ENCODE data around the gene EIF4G3. TPM values are rescaled to one million over a fixed set of nuclear protein-coding genes. Genes with fewer than 3 reads are reported as not detected.
A peak's percentile ranks its signal among the peaks of the same experiment; 100 is the strongest.

Gene EIF4G3
- total RNA-seq, 2 donors from 2014 or later, result 33.4 to 38.5 TPM

GRCh38 chr1:21152423-21153100 lies 24.1 kb downstream of the EIF4G3 start:
- H3K27ac ChIP-seq, result peak overlapping the region in 1 of 2 donors; percentile 14
- H3K27me3 ChIP-seq, result no peaks in the 10 kb centered on the region
- no peaks in the 10 kb centered on the region for H3K9me3 ChIP-seq
- no peak for DNase-seq (ENCODE audit: low spot score)
- peaks cover 0 to 31% of the 10 kb centered on the region in 2 donors for H3K4me1 ChIP-seq
- TF ChIP-seq CTCF (IDR thresholded peaks at IDR 0.05), result no peak
- H3K36me3 ChIP-seq, result peaks cover 6% of the 10 kb centered on the region
- no peak overlapping the region for H3K4me3 ChIP-seq

GRCh38 chr1:21149855-21150432 lies 26.8 kb downstream of the EIF4G3 start:
- H3K4me3 ChIP-seq, result no peak overlapping the region
- H3K4me1 ChIP-seq, result peaks cover 0 to 31% of the 10 kb centered on the region in 2 donors
- H3K27ac ChIP-seq, result peak overlapping the region; percentile 9 to 68
- no peaks in the 10 kb centered on the region for H3K27me3 ChIP-seq
- peaks cover 6% of the 10 kb centered on the region for H3K36me3 ChIP-seq
- no peaks in the 10 kb centered on the region for H3K9me3 ChIP-seq
- no peak for DNase-seq (ENCODE audit: low spot score)
- TF ChIP-seq CTCF (IDR thresholded peaks at IDR 0.05), result no peak

- Histone ChIP-seq H3K27me3 (no peaks in the 10 kb centered on the region), H3K9me3 (no peaks in the 10 kb centered on the region), H3K4me3 (no peak overlapping the region), H3K4me1 (peaks cover 0 to 31% of the 10 kb centered on the region in 2 donors), H3K36me3 (peaks cover 6% of the 10 kb centered on the region), H3K27ac (peak overlapping the region; percentile 9 to 68)
- no peak for DNase-seq (ENCODE audit: low spot score)
- TF ChIP-seq CTCF (IDR thresholded peaks at IDR 0.05), result no peak
Observed at GRCh38 chr1:21149430-21149854, 27.3 kb downstream of the EIF4G3 start.

GRCh38 chr1:21143752-21144151 lies 32.9 kb downstream of the EIF4G3 start:
- Histone ChIP-seq H3K36me3 (peaks cover 6% of the 10 kb centered on the region), H3K27ac (no peak overlapping the region), H3K4me1 (peaks cover 0 to 11% of the 10 kb centered on the region in 2 donors), H3K4me3 (no peak overlapping the region), H3K9me3 (no peaks in the 10 kb centered on the region), H3K27me3 (no peaks in the 10 kb centered on the region)
- no peak for TF ChIP-seq CTCF (IDR thresholded peaks at IDR 0.05)
- DNase-seq (ENCODE audit: low spot score), result no peak

GRCh38 chr1:21143138-21143537 lies 33.6 kb downstream of the EIF4G3 start:
- no peaks in the 10 kb centered on the region for H3K9me3 ChIP-seq
- H3K4me1 ChIP-seq, result peaks cover 0 to 11% of the 10 kb centered on the region in 2 donors
- no peak for TF ChIP-seq CTCF (IDR thresholded peaks at IDR 0.05)
- H3K36me3 ChIP-seq, result peaks cover 4% of the 10 kb centered on the region
- H3K27ac ChIP-seq, result no peak overlapping the region
- no peak overlapping the region for H3K4me3 ChIP-seq
- no peaks in the 10 kb centered on the region for H3K27me3 ChIP-seq
- DNase-seq (ENCODE audit: low spot score), result no peak

Data from right atrium auricular region (tissue), 2 donors.